ENCODE data around the gene PRUNE2.

DNA sequence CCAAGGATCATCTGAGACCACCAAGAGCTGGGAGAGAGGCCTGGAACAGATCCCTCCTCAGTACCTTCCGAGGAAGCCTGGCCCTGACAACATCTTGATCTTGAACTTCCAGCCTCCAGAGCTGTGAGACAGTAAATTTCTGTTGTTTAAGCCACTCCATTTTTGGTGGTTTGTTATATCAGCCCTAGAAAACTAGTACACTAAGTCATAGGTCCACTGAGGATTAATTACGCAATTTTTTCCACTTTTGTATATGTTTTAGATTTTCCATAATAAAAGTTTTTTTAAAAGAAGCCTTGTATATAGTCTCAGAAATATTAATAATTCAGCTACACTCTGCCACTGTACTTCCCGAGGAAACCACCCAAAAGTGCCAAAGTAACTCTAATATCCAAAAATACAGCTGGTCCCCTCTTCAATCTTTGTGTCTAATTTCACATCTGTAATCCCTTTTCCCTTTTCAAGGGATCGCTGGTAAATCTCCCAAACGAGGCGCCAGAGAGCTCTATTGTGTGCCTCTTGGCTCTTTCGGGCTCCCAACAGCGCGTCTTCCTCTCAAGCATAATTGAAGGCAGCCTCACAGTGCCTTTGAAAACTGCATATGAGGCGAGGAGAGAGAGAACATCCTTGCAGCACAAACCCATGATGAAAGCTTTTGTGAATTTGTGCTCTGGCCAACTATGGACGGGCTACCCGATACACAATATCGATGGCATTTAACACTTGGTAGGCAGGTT is 32.7 kb downstream of the PRUNE2 start:
- TF ChIP-seq, protein P1, sequence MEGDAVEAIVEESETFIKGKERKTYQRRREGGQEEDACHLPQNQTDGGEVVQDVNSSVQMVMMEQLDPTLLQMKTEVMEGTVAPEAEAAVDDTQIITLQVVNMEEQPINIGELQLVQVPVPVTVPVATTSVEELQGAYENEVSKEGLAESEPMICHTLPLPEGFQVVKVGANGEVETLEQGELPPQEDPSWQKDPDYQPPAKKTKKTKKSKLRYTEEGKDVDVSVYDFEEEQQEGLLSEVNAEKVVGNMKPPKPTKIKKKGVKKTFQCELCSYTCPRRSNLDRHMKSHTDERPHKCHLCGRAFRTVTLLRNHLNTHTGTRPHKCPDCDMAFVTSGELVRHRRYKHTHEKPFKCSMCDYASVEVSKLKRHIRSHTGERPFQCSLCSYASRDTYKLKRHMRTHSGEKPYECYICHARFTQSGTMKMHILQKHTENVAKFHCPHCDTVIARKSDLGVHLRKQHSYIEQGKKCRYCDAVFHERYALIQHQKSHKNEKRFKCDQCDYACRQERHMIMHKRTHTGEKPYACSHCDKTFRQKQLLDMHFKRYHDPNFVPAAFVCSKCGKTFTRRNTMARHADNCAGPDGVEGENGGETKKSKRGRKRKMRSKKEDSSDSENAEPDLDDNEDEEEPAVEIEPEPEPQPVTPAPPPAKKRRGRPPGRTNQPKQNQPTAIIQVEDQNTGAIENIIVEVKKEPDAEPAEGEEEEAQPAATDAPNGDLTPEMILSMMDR (IDR thresholded peaks at IDR 0.05), result no peak
- TF ChIP-seq POLR2AphosphoS5 (IDR thresholded peaks at IDR 0.05), result no peak
- TF ChIP-seq POLR2A (IDR thresholded peaks at IDR 0.05), result no peak
- TF ChIP-seq EP300 (IDR thresholded peaks at IDR 0.05), result no peak

Measured in upper lobe of left lung (tissue), 4 donors.